HG03095 (cell line): Measurements from ENCODE around the gene AURKA.
"Not testable (repeated sequence)": the region's sequence is repeated elsewhere in the genome, so short reads cannot be mapped to it uniquely, and the experiment has no call there.

Experiments
- ATAC-seq: cut with Tn5 transposase; IDR thresholded peaks from one replicate; pipeline ENCODE4 v1.9.1; 2021; ENCODE audit warnings: moderate library complexity; ENCODE audit not compliant: unreplicated experiment

Gene AURKA

GRCh38 chr20:56391596-56392131 is 351 bp downstream of the AURKA start:
- peak; percentile 24 for ATAC-seq

- ATAC-seq: no peak
Measured at GRCh38 chr20:56391037-56391436, 978 bp downstream of the AURKA start.

GRCh38 chr20:56390396-56390795 is 1.6 kb downstream of the AURKA start:
- not testable (repeated sequence) for ATAC-seq

GRCh38 chr20:56389807-56390206 is 2.2 kb downstream of the AURKA start:
- no peak for ATAC-seq

- ATAC-seq: no peak
Measured at GRCh38 chr20:56388882-56389281, 3.1 kb downstream of the AURKA start.

- ATAC-seq: no peak
Measured at GRCh38 chr20:56386219-56386618, 5.8 kb downstream of the AURKA start.

GRCh38 chr20:56385130-56385529 is 6.9 kb downstream of the AURKA start:
- ATAC-seq: no peak

- ATAC-seq: no peak
Measured at GRCh38 chr20:56383334-56383733, 8.7 kb downstream of the AURKA start.

GRCh38 chr20:56382696-56383095 is 9.3 kb downstream of the AURKA start:
- ATAC-seq: no peak

GRCh38 chr20:56381501-56381900 is 10.5 kb downstream of the AURKA start:
- ATAC-seq: no peak

- no peak for ATAC-seq
Measured at GRCh38 chr20:56380375-56380774, 11.6 kb downstream of the AURKA start.

- ATAC-seq: no peak
Measured at GRCh38 chr20:56378386-56378785, 13.6 kb downstream of the AURKA start.

GRCh38 chr20:56376331-56376730 is 15.7 kb downstream of the AURKA start:
- ATAC-seq: no peak

- no peak for ATAC-seq
Measured at GRCh38 chr20:56373942-56374341, 18.1 kb downstream of the AURKA start.

GRCh38 chr20:56372850-56373249 is 19.2 kb downstream of the AURKA start:
- no peak for ATAC-seq

GRCh38 chr20:56371977-56372376 is 20.0 kb downstream of the AURKA start:
- ATAC-seq: no peak

- ATAC-seq: no peak
Measured at GRCh38 chr20:56369179-56369578, 22.8 kb downstream of the AURKA start.

- no peak for ATAC-seq
Measured at GRCh38 chr20:56368351-56369134, 23.5 kb downstream of the AURKA start.

- no peak for ATAC-seq
Measured at GRCh38 chr20:56363491-56363890, 28.5 kb downstream of the AURKA start.

GRCh38 chr20:56362833-56363413 is 29.1 kb downstream of the AURKA start:
- ATAC-seq: no peak

GRCh38 chr20:56361900-56362299 is 30.1 kb downstream of the AURKA start:
- no peak for ATAC-seq

GRCh38 chr20:56360908-56361205 is 31.2 kb downstream of the AURKA start:
- ATAC-seq: no peak
